Transverse colon (tissue), 4 donors: Measurements from ENCODE around the gene MYOF. TPM values are rescaled to one million over a fixed set of nuclear protein-coding genes. Genes with fewer than 3 reads are reported as not detected.
A peak's percentile ranks its signal among the peaks of the same experiment; 100 is the strongest.
"Not testable (repeated sequence)": the region's sequence is repeated elsewhere in the genome, so short reads cannot be mapped to it uniquely, and the experiment has no call there.

Experiments used
- DNase-seq: peaks from one replicate; pipeline ENCODE4 v3.0.0-alpha.2; 2019
- H3K27ac ChIP-seq, 4 donors: fragments of 200-600 bp; sonication (generic); 2 replicates each; pipeline ENCODE4 v1.5.1; 2016 to 2018; ENCODE audit warnings: inconsistent platforms in 4 of 4
- H3K27me3 ChIP-seq: fragments of 200-600 bp; sonication (generic); 2 replicates; pipeline ENCODE4 v1.5.1; 2017; ENCODE audit warnings: inconsistent platforms
- H3K36me3 ChIP-seq, 4 donors: fragments of 200-600 bp; sonication (generic); 2 replicates each; pipeline ENCODE4 v1.5.1; 2017 to 2019; ENCODE audit warnings: inconsistent platforms in 4 of 4
- H3K4me1 ChIP-seq, 4 donors: fragments of 200-600 bp; sonication (generic); 2 replicates each; pipeline ENCODE4 v1.5.1; 2017 to 2020; ENCODE audit warnings: inconsistent platforms in 4 of 4
- H3K4me3 ChIP-seq, 4 donors: fragments of 200-600 bp; sonication (generic); 1 replicate in 1 of 4; 2 replicates in 3 of 4; pipeline versions ENCODE4 v1.5.1 to v1.6.1; 2017 to 2019; ENCODE audit warnings: inconsistent platforms in 4 of 4
- H3K9me3 ChIP-seq, 2 donors: fragments of 200-600 bp; sonication (generic); 2 replicates each; pipeline ENCODE4 v1.5.1; 2017 to 2019; ENCODE audit warnings: inconsistent platforms in 2 of 2
- CTCF ChIP-seq, 5 experiments: fragments of 200-600 bp in 3 of 5; fragments of 450-650 bp in 2 of 5; sonication (generic) in 3 of 5; IDR thresholded peaks; 1 replicate in 2 of 5; 2 replicates in 3 of 5; pipeline ENCODE4 v1.5.1; 2016 to 2017; ENCODE audit warnings: antibody characterized with exemption in 5 of 5, inconsistent platforms in 3 of 5, mild to moderate bottlenecking in 2 of 5, moderate library complexity in 1 of 5
- EP300 ChIP-seq: sonication (generic); formaldehyde crosslinking; IDR thresholded peaks from one replicate; pipeline ENCODE4 v1.6.1; 2017; ENCODE audit warnings: antibody characterized with exemption, low read depth
- POLR2A ChIP-seq: fragments of 450-650 bp; IDR thresholded peaks from one replicate; pipeline ENCODE4 v1.6.1; 2016; ENCODE audit warnings: antibody characterized with exemption, mild to moderate bottlenecking, moderate library complexity
- POLR2AphosphoS5 ChIP-seq, 3 donors: sonication (generic); formaldehyde crosslinking; IDR thresholded peaks; one replicate each; pipeline ENCODE4 v1.6.1; 2016; ENCODE audit warnings: antibody characterized with exemption in 3 of 3
- WGBS, 2 donors: methylation state at CpG; one replicate each; pipeline ENCODE4 v1.1.5; 2018; ENCODE audit warnings: low coverage in 1 of 2; 5-methylcytosine and 5-hydroxymethylcytosine counted together
- in situ Hi-C, 4 donors: fragments of 200-750 bp; cut with MboI; loops; one replicate each; pipeline versions ENCODE4 v1.15.0 to v1.15.1; 2017; ENCODE audit warnings: low sequenced_read_pairs in 3 of 4, low pct_ligation_motif_present in 1 of 4, low pct_unique_long_range_greater_than_20kb in 1 of 4
- intact Hi-C: fragments of 100-400 bp; cut with DNase I; formaldehyde crosslinking; loops from one replicate; pipeline ENCODE4 v1.15.1; 2023; ENCODE audit warnings: low total_unique reads
- total RNA-seq, 4 donors: library from RNA; depleted of rRNA; stranded (reverse); fragments of >200 nt; gene quantifications; one replicate each; pipeline ENCODE4 v1.1.0, GENCODE V29; 2016

Gene MYOF
- total RNA-seq, 4 donors from 2014 or later = 18.9 to 57.2 (median 50.2) TPM

- peaks cover 40 to 77% (median 49%) of the 10 kb centered on the region in 4 donors for H3K4me1 ChIP-seq
- TF ChIP-seq POLR2AphosphoS5 (IDR thresholded peaks at IDR 0.05) = no peak
- no peak for DNase-seq
- in situ Hi-C loops = no loop called here
- no peaks in the 10 kb centered on the region for H3K9me3 ChIP-seq
- intact Hi-C loops = no loop called here
- H3K27ac ChIP-seq = peak overlapping the region; percentile 76 to 88 (median 83)
- H3K4me3 ChIP-seq = no peak overlapping the region
- no peaks in the 10 kb centered on the region for H3K27me3 ChIP-seq
- WGBS, 2 donors = 82% methylated on average over 3 of the region's 3 CpGs; no CpG with 5 or more reads in 1 of the 2 donors
- H3K36me3 ChIP-seq = no peaks in the 10 kb centered on the region
Observed at GRCh38 chr10:93469454-93469853, 12.7 kb downstream of the MYOF start.

DNA sequence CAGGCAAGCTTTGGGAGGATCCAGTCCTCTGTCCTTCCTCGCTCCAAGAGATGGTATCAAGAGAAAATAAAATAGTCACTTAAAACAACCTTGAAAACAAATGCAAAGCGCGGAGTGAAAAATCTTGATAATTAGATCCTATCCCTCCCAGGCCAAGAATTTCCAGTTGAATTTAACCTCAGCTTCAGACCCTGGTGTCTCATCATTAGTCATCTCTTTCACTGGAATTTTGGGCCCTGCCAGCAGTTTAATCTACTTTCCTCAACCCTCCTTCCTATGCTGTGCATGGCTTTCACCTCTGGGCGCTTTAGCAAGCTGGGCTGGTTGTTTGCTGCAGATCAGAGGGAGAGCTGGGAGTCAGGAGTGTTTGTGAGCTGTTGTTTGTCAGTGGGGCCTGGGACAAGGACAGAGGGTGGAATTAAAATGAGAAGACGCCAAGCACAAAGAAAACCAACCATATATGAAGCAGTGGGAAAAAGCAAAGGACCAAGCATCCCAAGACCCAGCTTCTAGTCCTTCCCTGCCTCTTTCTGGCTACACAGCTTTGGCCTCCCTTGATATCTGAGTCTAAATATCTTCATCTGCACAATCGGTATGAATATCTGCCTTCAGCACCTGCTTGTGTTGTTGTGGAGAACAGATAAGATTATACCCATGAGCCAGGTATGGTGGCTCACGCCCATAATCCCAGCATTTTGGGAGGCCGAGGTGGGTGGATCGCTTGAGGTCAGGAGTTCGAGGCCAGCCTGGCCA, 13.5 kb downstream of the MYOF start:
- WGBS, 2 donors = 57 to 83% methylated on average over 1 to 10 of the region's 10 CpGs
- no peaks in the 10 kb centered on the region for H3K9me3 ChIP-seq
- no peak overlapping the region for H3K4me3 ChIP-seq
- H3K27ac ChIP-seq = peak overlapping the region; percentile 76 to 88 (median 83)
- DNase-seq = no peak
- no peak for TF ChIP-seq POLR2A
- no peak for TF ChIP-seq EP300
- TF ChIP-seq CTCF (IDR thresholded peaks at IDR 0.05) = no peak
- TF ChIP-seq POLR2AphosphoS5 (IDR thresholded peaks at IDR 0.05) = no peak
- no peaks in the 10 kb centered on the region for H3K36me3 ChIP-seq
- H3K4me1 ChIP-seq = peaks cover 43 to 77% (median 53%) of the 10 kb centered on the region in 4 donors
- intact Hi-C loops (no loop called here), in situ Hi-C loops (no loop called here)
- no peaks in the 10 kb centered on the region for H3K27me3 ChIP-seq

- in situ Hi-C loops = not testable (repeated sequence)
Observed at GRCh38 chr10:93467635-93468034, 14.5 kb downstream of the MYOF start.

GRCh38 chr10:93465806-93466675, 16.1 kb downstream of the MYOF start:
- Histone ChIP-seq H3K4me1 (peaks cover 44 to 81% (median 52%) of the 10 kb centered on the region in 4 donors), H3K36me3 (no peaks in the 10 kb centered on the region), H3K9me3 (no peaks in the 10 kb centered on the region), H3K27me3 (no peaks in the 10 kb centered on the region), H3K27ac (peak overlapping the region; percentile 86 to 97 (median 94)), H3K4me3 (no peak overlapping the region)
- WGBS, 2 donors = 24 to 33% methylated on average over 1 to 8 of the region's 8 CpGs
- intact Hi-C loops = no loop called here
- TF ChIP-seq EP300 (no peak), POLR2AphosphoS5 (IDR thresholded peaks at IDR 0.05) (peak; percentile 55 to 69 (median 68)), POLR2A (peak; percentile 13), CTCF (IDR thresholded peaks at IDR 0.05) (no peak)
- DNase-seq = peak; percentile 87
- in situ Hi-C loops = no loop called here

More at GRCh38 chr10:93467635-93468034, 14.5 kb downstream of the MYOF start:
- DNase-seq, H3K36me3 ChIP-seq, intact Hi-C loops, H3K9me3 ChIP-seq, H3K27me3 ChIP-seq, H3K4me3 ChIP-seq: not testable (repeated sequence)
- H3K27ac ChIP-seq = peak overlapping the region; percentile 76 to 88 (median 83)
- WGBS, 2 donors = 74 to 100% methylated on average over 1 to 4 of the region's 4 CpGs
- peaks cover 47 to 76% (median 55%) of the 10 kb centered on the region in 4 donors for H3K4me1 ChIP-seq

- in situ Hi-C loops = no loop called here
- Histone ChIP-seq H3K27me3 (no peaks in the 10 kb centered on the region), H3K27ac (peak overlapping the region; percentile 86 to 97 (median 94)), H3K4me3 (no peak overlapping the region), H3K36me3 (no peaks in the 10 kb centered on the region), H3K9me3 (no peaks in the 10 kb centered on the region), H3K4me1 (peaks cover 35 to 78% (median 46%) of the 10 kb centered on the region in 4 donors)
- DNase-seq = no peak
- 87 to 88% methylated on average over 3 to 5 of the region's 5 CpGs for WGBS, 2 donors
- intact Hi-C loops = no loop called here
- TF ChIP-seq EP300 = no peak
- TF ChIP-seq CTCF (IDR thresholded peaks at IDR 0.05) = no peak
- no peak for TF ChIP-seq POLR2AphosphoS5 (IDR thresholded peaks at IDR 0.05)
- no peak for TF ChIP-seq POLR2A
Observed at GRCh38 chr10:93464776-93465388, 17.3 kb downstream of the MYOF start.
